Endothelial cell of umbilical vein (primary cell): ENCODE data around the gene FTO. TPM values are rescaled to one million over a fixed set of nuclear protein-coding genes. Genes with fewer than 3 reads are reported as not detected.

Experiments used
- BruUV-seq: library from RNA; stranded (reverse); fragments of 400-500 nt; replicated peaks from 2 replicates; lab custom pipeline; 2021; lab: Mats Ljungman, UMichigan
- CTCF ChIA-PET: fragments of 300-600, 350-600 bp; sonication (Branson Sonifier 250); formaldehyde crosslinking; loops from one replicate; lab custom pipeline; 2021; ENCODE audit warnings: antibody characterized with exemption, inconsistent platforms; lab: Charles Lee
- POLR2A ChIA-PET: fragments of 300-600, 350-600 bp; sonication (Branson Sonifier 250); formaldehyde crosslinking; loops from one replicate; lab custom pipeline; 2021; ENCODE audit warnings: antibody characterized with exemption, inconsistent platforms; lab: Charles Lee
- DNase-seq: peaks from one replicate; pipeline ENCODE4 v3.0.0-alpha.2; 2011; ENCODE audit warnings: low read depth, low spot score
- FAIRE-seq: peaks from 2 replicates; lab custom pipeline; 2011; peaks lifted over from hg19 to GRCh38; lab: Jason Lieb, UNC
- H2AFZ ChIP-seq: 2 replicates; pipeline ENCODE4 v1.6.0; 2012; ENCODE audit warnings: low read depth, low read length, control low read depth, inconsistent platforms
- H3K27ac ChIP-seq: 2 replicates; pipeline ENCODE4 v1.5.1; 2011; ENCODE audit warnings: low read depth, mild to moderate bottlenecking, control low read depth, low read length, moderate library complexity; ENCODE audit not compliant: insufficient read depth
- H3K27me3 ChIP-seq, 2 experiments: 2 replicates each; pipeline versions ENCODE4 v1.6.0 to v1.6.1; 2011; ENCODE audit warnings: low read length in 2 of 2, mixed read lengths in 1 of 2; ENCODE audit not compliant: control insufficient read depth in 2 of 2, insufficient read depth in 2 of 2
- H3K36me3 ChIP-seq, 2 experiments: 2 replicates in 1 of 2; 3 replicates in 1 of 2; pipeline ENCODE4 v1.5.1; 2011; ENCODE audit warnings: low read length in 2 of 2, mild to moderate bottlenecking in 1 of 2, moderate library complexity in 1 of 2; ENCODE audit not compliant: control insufficient read depth in 2 of 2, insufficient read depth in 2 of 2; ENCODE audit errors: extremely low read depth in 1 of 2
- H3K4me1 ChIP-seq: 3 replicates; pipeline ENCODE4 v1.5.1; 2011; ENCODE audit warnings: mild to moderate bottlenecking, low read length; ENCODE audit not compliant: control insufficient read depth, insufficient read depth; ENCODE audit errors: extremely low read depth
- H3K4me2 ChIP-seq: 2 replicates; pipeline ENCODE4 v1.6.1; 2011; ENCODE audit warnings: low read length, control low read depth, mixed read lengths; ENCODE audit not compliant: insufficient read depth
- H3K4me3 ChIP-seq, 3 experiments: fragments of 200-600 bp in 1 of 3; sonication (generic), shearing (Covaris generic) in 1 of 3; replicated peaks in 1 of 3; 2 replicates each; pipeline ENCODE4 v1.5.1; 2011 to 2016; ENCODE audit warnings: control low read depth in 3 of 3, low read length in 3 of 3, mild to moderate bottlenecking in 2 of 3, inconsistent platforms in 1 of 3, low read depth in 1 of 3, moderate library complexity in 1 of 3; ENCODE audit not compliant: insufficient read depth in 1 of 3
- H3K79me2 ChIP-seq: 2 replicates; pipeline ENCODE4 v1.6.0; 2012; ENCODE audit warnings: low read length, inconsistent platforms; ENCODE audit not compliant: control insufficient read depth, insufficient read depth
- H3K9ac ChIP-seq: replicated peaks from 2 replicates; pipeline ENCODE3; 2011; ENCODE audit warnings: low read length, control low read depth; ENCODE audit not compliant: insufficient read depth; ENCODE audit errors: extremely low read depth
- H3K9me1 ChIP-seq: replicated peaks from 3 replicates; pipeline ENCODE4 v1.6.0; 2011; ENCODE audit warnings: mild to moderate bottlenecking, low read length; ENCODE audit not compliant: control insufficient read depth, insufficient read depth; ENCODE audit errors: extremely low read depth
- H3K9me3 ChIP-seq: replicated peaks from 2 replicates; pipeline ENCODE4 v1.5.1; 2012; ENCODE audit warnings: low read length, inconsistent platforms; ENCODE audit not compliant: control insufficient read depth, insufficient read depth
- H4K20me1 ChIP-seq: replicated peaks from 2 replicates; pipeline ENCODE3; 2011; ENCODE audit warnings: mild to moderate bottlenecking, low read length; ENCODE audit not compliant: control insufficient read depth, insufficient read depth; ENCODE audit errors: extremely low read depth
- CTCF ChIP-seq, 2 donors: IDR thresholded peaks; 1 replicate in 1 of 2; 2 replicates in 1 of 2; pipeline ENCODE4 v1.5.1; 2011; ENCODE audit warnings: low read length in 2 of 2, mild to moderate bottlenecking in 2 of 2, moderate library complexity in 2 of 2, control low read depth in 1 of 2, inconsistent platforms in 1 of 2, low read depth in 1 of 2; ENCODE audit not compliant: insufficient read depth in 1 of 2; ENCODE audit errors: extremely low read depth in 1 of 2
- EZH2 ChIP-seq: IDR thresholded peaks from 2 replicates; pipeline ENCODE4 v1.6.1; 2012; ENCODE audit warnings: borderline replicate concordance, low read depth, mild to moderate bottlenecking, moderate library complexity, low read length, inconsistent platforms; ENCODE audit not compliant: severe bottlenecking
- FOS ChIP-seq: IDR thresholded peaks from 2 replicates; pipeline ENCODE4 v1.6.1; 2011; ENCODE audit warnings: mild to moderate bottlenecking, low read length, moderate library complexity, borderline replicate concordance; ENCODE audit not compliant: insufficient read depth
- GATA2 ChIP-seq: IDR thresholded peaks from 2 replicates; pipeline ENCODE4 v1.7.0; 2011; ENCODE audit warnings: low read depth, mild to moderate bottlenecking, moderate library complexity, mixed read lengths, low read length; ENCODE audit not compliant: insufficient read length, insufficient read depth
- JUN ChIP-seq: IDR thresholded peaks from 2 replicates; pipeline ENCODE4 v1.6.1; 2011; ENCODE audit warnings: borderline replicate concordance, low read depth; ENCODE audit not compliant: insufficient read length, insufficient read depth
- MYC ChIP-seq: IDR thresholded peaks from one replicate; pipeline ENCODE4 v1.6.1; 2011; ENCODE audit warnings: mild to moderate bottlenecking, low read depth, low read length
- POLR2A ChIP-seq: IDR thresholded peaks from 2 replicates; pipeline ENCODE4 v1.6.1; 2012; ENCODE audit warnings: low read depth, mild to moderate bottlenecking, control low read depth, low read length
- POLR2AphosphoS5 ChIP-seq: IDR thresholded peaks from 2 replicates; pipeline ENCODE4 v1.6.1; 2012; ENCODE audit warnings: low read depth, mild to moderate bottlenecking, control low read depth, low read length, moderate library complexity; ENCODE audit not compliant: insufficient read depth
- dilution Hi-C: fragments of 300-500 bp; cut with MboI; formaldehyde crosslinking; loops from one replicate; pipeline ENCODE4 v1.15.0; 2019; ENCODE audit warnings: low sequenced_read_pairs; ENCODE audit not compliant: extremely low pct_ligation_motif_present
- intact Hi-C: fragments of 100-400 bp; cut with micrococcal nuclease; formaldehyde crosslinking; loops from one replicate; pipeline ENCODE4 v1.10.0; 2022
- polyA plus RNA-seq, 4 experiments: library from polyadenylated mRNA; depleted of rRNA in 3 of 4; stranded (reverse) in 3 of 4; unstranded in 1 of 4; fragments of >200 nt; gene quantifications; 2 replicates each; pipeline versions ENCODE4 v1.2.1 to v1.2.3, GENCODE V29; 2011 to 2012; ENCODE audit warnings: missing spikeins in 1 of 4
- total RNA-seq: library from RNA; stranded (reverse); gene quantifications from 2 replicates; pipeline ENCODE4 v1.2.3, GENCODE V29; 2021
- TF ChIP-seq, protein P1 (sequence below): IDR thresholded peaks from 2 replicates; pipeline ENCODE4 v1.6.1; 2011; ENCODE audit not compliant: insufficient read depth, insufficient read length

Gene FTO
- total and polyA plus RNA-seq, 2 donors (not counting 3 experiments of a cell fraction or from before 2014, with no cell fraction given): 48.6 to 87.1 TPM

DNA sequence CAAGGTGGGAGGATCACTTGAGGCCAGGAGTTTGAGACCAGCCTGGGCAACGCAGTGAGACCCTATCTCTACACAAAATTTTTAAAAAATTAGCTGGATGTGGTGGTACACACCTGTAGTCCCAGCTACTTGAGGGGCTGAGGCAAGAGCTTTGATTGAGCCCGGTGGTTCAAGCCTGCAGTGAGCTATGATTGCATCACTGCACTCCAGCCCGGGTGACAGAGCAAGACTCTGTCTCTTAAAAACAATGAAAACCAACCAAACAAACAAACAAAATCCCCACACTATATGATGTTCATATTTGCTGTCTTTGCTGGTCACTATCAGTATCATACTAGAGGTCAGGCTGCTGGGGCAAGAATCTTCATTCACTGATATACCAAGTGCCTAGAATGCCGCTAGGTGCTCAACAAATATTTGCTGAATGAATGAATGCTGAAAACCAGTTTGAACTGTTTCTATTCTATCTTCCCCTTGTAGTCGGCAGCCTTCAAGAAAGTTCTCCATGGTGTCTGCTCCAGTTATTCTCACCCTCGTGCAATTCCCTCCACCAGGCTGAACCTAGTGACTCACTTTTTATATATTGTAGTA, 455.6 kb downstream of the FTO start:
- ChIA-PET CTCF (no interaction called here), POLR2A (no interaction called here)
- H3K36me3 ChIP-seq: no peaks in the 10 kb centered on the region
- no peak overlapping the region for H3K27ac ChIP-seq
- H3K4me2 ChIP-seq: no peak overlapping the region
- intact Hi-C loops (no loop called here), dilution Hi-C loops (no loop called here)
- no peaks in the 10 kb centered on the region for H3K4me1 ChIP-seq
- no peak overlapping the region for H3K4me3 ChIP-seq
- H4K20me1 ChIP-seq: no peaks in the 10 kb centered on the region
- H3K27me3 ChIP-seq: no peaks in the 10 kb centered on the region
- no peak for TF ChIP-seq JUN
- no peak for TF ChIP-seq FOS
- TF ChIP-seq POLR2A: no peak
- TF ChIP-seq GATA2: no peak
- no peak for TF ChIP-seq EZH2
- TF ChIP-seq MYC: no peak
- no peak for TF ChIP-seq POLR2AphosphoS5
- TF ChIP-seq, protein P1, sequence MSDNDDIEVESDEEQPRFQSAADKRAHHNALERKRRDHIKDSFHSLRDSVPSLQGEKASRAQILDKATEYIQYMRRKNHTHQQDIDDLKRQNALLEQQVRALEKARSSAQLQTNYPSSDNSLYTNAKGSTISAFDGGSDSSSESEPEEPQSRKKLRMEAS: no peak
- no peak for TF ChIP-seq CTCF (IDR thresholded peaks at IDR 0.05; ENCODE audit: extremely low read depth in 1 of 2, insufficient read depth in 1 of 2, low read depth in 1 of 2, low read length in 2 of 2)
- no peaks in the 10 kb centered on the region for H3K9me1 ChIP-seq
- H3K9ac ChIP-seq: no peak overlapping the region
- FAIRE-seq (no peak), DNase-seq (no peak)
- H3K9me3 ChIP-seq: no peaks in the 10 kb centered on the region
- no TSS peak for BruUV-seq
- no peak overlapping the region for H2AFZ ChIP-seq
- no peaks in the 10 kb centered on the region for H3K79me2 ChIP-seq
